HG03108 (cell line): ENCODE results near the gene NME7.
"Not testable (repeated sequence)": the region's sequence is repeated elsewhere in the genome, so short reads cannot be mapped to it uniquely, and the experiment has no call there.

Experiments used
- ATAC-seq: cut with Tn5 transposase; IDR thresholded peaks from one replicate; pipeline ENCODE4 v1.9.1; 2021; ENCODE audit warnings: moderate library complexity; ENCODE audit not compliant: unreplicated experiment

The NME7 gene

GRCh38 chr1:169133228-169133576 lies 234.4 kb downstream of the NME7 start:
- no peak for ATAC-seq

GRCh38 chr1:169132512-169133227 lies 234.9 kb downstream of the NME7 start:
- ATAC-seq = no peak

GRCh38 chr1:169130683-169131082 lies 236.9 kb downstream of the NME7 start:
- no peak for ATAC-seq

GRCh38 chr1:169129109-169129784 lies 238.3 kb downstream of the NME7 start:
- ATAC-seq = no peak

- no peak for ATAC-seq
Observed at GRCh38 chr1:169128562-169128961, 239.0 kb downstream of the NME7 start.

- ATAC-seq = no peak
Observed at GRCh38 chr1:169127305-169127704, 240.3 kb downstream of the NME7 start.

- no peak for ATAC-seq
Observed at GRCh38 chr1:169126335-169126734, 241.3 kb downstream of the NME7 start.

- ATAC-seq = not testable (repeated sequence)
Observed at GRCh38 chr1:169125597-169125996, 242.0 kb downstream of the NME7 start.

GRCh38 chr1:169124459-169124858 lies 243.1 kb downstream of the NME7 start:
- no peak for ATAC-seq

GRCh38 chr1:169122976-169123375 lies 244.6 kb downstream of the NME7 start:
- no peak for ATAC-seq

- ATAC-seq = no peak
Observed at GRCh38 chr1:169121146-169121923, 246.3 kb downstream of the NME7 start.

GRCh38 chr1:169120066-169120465 lies 247.5 kb downstream of the NME7 start:
- no peak for ATAC-seq

GRCh38 chr1:169119405-169119804 lies 248.2 kb downstream of the NME7 start:
- ATAC-seq = no peak

GRCh38 chr1:169118227-169118626 lies 249.4 kb downstream of the NME7 start:
- ATAC-seq = no peak

GRCh38 chr1:169117599-169117998 lies 250.0 kb downstream of the NME7 start:
- no peak for ATAC-seq

- no peak for ATAC-seq
Observed at GRCh38 chr1:169117014-169117413, 250.6 kb downstream of the NME7 start.

- ATAC-seq = peak; percentile 62
Observed at GRCh38 chr1:169115891-169116585, 251.6 kb downstream of the NME7 start.

GRCh38 chr1:169113613-169114119 lies 253.9 kb downstream of the NME7 start:
- ATAC-seq = no peak

GRCh38 chr1:169112241-169112640 lies 255.4 kb downstream of the NME7 start:
- ATAC-seq = no peak

GRCh38 chr1:169111472-169111871 lies 256.1 kb downstream of the NME7 start:
- ATAC-seq = no peak
